ENCODE data around the gene MSLN.

- TF ChIP-seq CTCF (IDR thresholded peaks at IDR 0.05) = no peak
- no peak for TF ChIP-seq POLR2A (IDR thresholded peaks at IDR 0.05)
These were observed 37.5 kb upstream of the MSLN start for GRCh38 chr16:722835-723633.

Measured in esophagus squamous epithelium (tissue), 4 donors.